Large intestine (tissue), 3 donors: Measurements from ENCODE around the gene PCNX2. TPM values are rescaled to one million over a fixed set of nuclear protein-coding genes. Genes with fewer than 3 reads are reported as not detected.

Experiments used
- DNase-seq, 2 donors: peaks; one replicate each; pipeline versions ENCODE4 v3.0.0 to v3.0.0-alpha.2; 2013
- H3K27ac ChIP-seq: one replicate; pipeline ENCODE4 v1.5.1; 2013; ENCODE audit warnings: low read length
- H3K27me3 ChIP-seq: 2 replicates; pipeline ENCODE4 v1.6.1; 2013; ENCODE audit warnings: low read length; ENCODE audit not compliant: control insufficient read depth, insufficient read depth
- H3K36me3 ChIP-seq: 2 replicates; pipeline ENCODE4 v1.6.1; 2013; ENCODE audit warnings: low read length; ENCODE audit not compliant: control insufficient read depth, insufficient read depth
- H3K4me1 ChIP-seq: one replicate; pipeline ENCODE4 v1.6.1; 2013; ENCODE audit warnings: low read length; ENCODE audit not compliant: control insufficient read depth, insufficient read depth
- H3K4me3 ChIP-seq: one replicate; pipeline ENCODE4 v1.5.1; 2013; ENCODE audit warnings: low read length
- H3K9me3 ChIP-seq: one replicate; pipeline ENCODE4 v1.6.1; 2013; ENCODE audit warnings: mild to moderate bottlenecking, low read depth, low read length, moderate library complexity; ENCODE audit not compliant: control insufficient read depth
- WGBS: methylation state at CpG from one replicate; pipeline ENCODE4 v1.1.5; 2013; ENCODE audit warnings: low lambda C conversion rate; ENCODE audit not compliant: insufficient coverage; 5-methylcytosine and 5-hydroxymethylcytosine counted together
- polyA plus RNA-seq: library from polyadenylated mRNA; unstranded; fragments of 120-200 nt; gene quantifications from one replicate; pipeline ENCODE4 v1.2.1, GENCODE V29; 2013

Gene PCNX2
- polyA plus RNA-seq, 1 donor: 6.9 TPM

GRCh38 chr1:233282582-233282886 is 13.0 kb downstream of the PCNX2 start:
- Histone ChIP-seq H3K27me3 (no peaks in the 10 kb centered on the region), H3K4me1 (no peaks in the 10 kb centered on the region), H3K36me3 (no peaks in the 10 kb centered on the region), H3K27ac (no peak overlapping the region), H3K9me3 (no peaks in the 10 kb centered on the region), H3K4me3 (no peak overlapping the region)
- 100% methylated on average over 2 of the region's 3 CpGs for WGBS
- no peak for DNase-seq

- Histone ChIP-seq H3K4me1 (no peaks in the 10 kb centered on the region), H3K4me3 (no peak overlapping the region), H3K36me3 (no peaks in the 10 kb centered on the region), H3K27me3 (no peaks in the 10 kb centered on the region), H3K27ac (no peak overlapping the region), H3K9me3 (no peaks in the 10 kb centered on the region)
- 90% methylated on average over 2 of the region's 8 CpGs for WGBS
- DNase-seq: no peak
Observed at GRCh38 chr1:233281711-233282581, 13.6 kb downstream of the PCNX2 start.

- no peaks in the 10 kb centered on the region for H3K9me3 ChIP-seq
- no peak overlapping the region for H3K4me3 ChIP-seq
- 100% methylated on average over 1 of the region's 2 CpGs for WGBS
- H3K4me1 ChIP-seq: no peaks in the 10 kb centered on the region
- DNase-seq: no peak
- H3K36me3 ChIP-seq: no peaks in the 10 kb centered on the region
- H3K27ac ChIP-seq: no peak overlapping the region
- no peaks in the 10 kb centered on the region for H3K27me3 ChIP-seq
Observed at GRCh38 chr1:233279971-233280370, 15.6 kb downstream of the PCNX2 start.

GRCh38 chr1:233278631-233279030 is 16.9 kb downstream of the PCNX2 start:
- DNase-seq: no peak
- no CpG with 5 or more reads among the region's 1 CpG for WGBS

GRCh38 chr1:233277637-233278606 is 17.6 kb downstream of the PCNX2 start:
- Histone ChIP-seq H3K36me3 (no peaks in the 10 kb centered on the region), H3K27me3 (no peaks in the 10 kb centered on the region), H3K4me1 (no peaks in the 10 kb centered on the region), H3K27ac (no peak overlapping the region), H3K4me3 (no peak overlapping the region), H3K9me3 (no peaks in the 10 kb centered on the region)
- WGBS: 91% methylated on average over 4 of the region's 7 CpGs
- DNase-seq: no peak

More at GRCh38 chr1:233278631-233279030, 16.9 kb downstream of the PCNX2 start:
- H3K4me1 ChIP-seq: no peaks in the 10 kb centered on the region
- no peak overlapping the region for H3K27ac ChIP-seq
- H3K27me3 ChIP-seq: no peaks in the 10 kb centered on the region
- no peak overlapping the region for H3K4me3 ChIP-seq
- no peaks in the 10 kb centered on the region for H3K9me3 ChIP-seq
- H3K36me3 ChIP-seq: no peaks in the 10 kb centered on the region

- DNase-seq: no peak
- Histone ChIP-seq H3K4me1 (no peaks in the 10 kb centered on the region), H3K4me3 (no peak overlapping the region), H3K36me3 (no peaks in the 10 kb centered on the region), H3K9me3 (no peaks in the 10 kb centered on the region), H3K27ac (no peak overlapping the region), H3K27me3 (no peaks in the 10 kb centered on the region)
- WGBS: no CpG with 5 or more reads among the region's 2 CpGs
Observed at GRCh38 chr1:233269656-233270055, 25.9 kb downstream of the PCNX2 start.

GRCh38 chr1:233268389-233269022 is 27.0 kb downstream of the PCNX2 start:
- Histone ChIP-seq H3K4me3 (no peak overlapping the region), H3K9me3 (no peaks in the 10 kb centered on the region), H3K36me3 (no peaks in the 10 kb centered on the region), H3K27ac (no peak overlapping the region), H3K4me1 (no peaks in the 10 kb centered on the region), H3K27me3 (no peaks in the 10 kb centered on the region)
- WGBS: no CpG with 5 or more reads among the region's 3 CpGs
- no peak for DNase-seq

- no peaks in the 10 kb centered on the region for H3K4me1 ChIP-seq
- H3K27me3 ChIP-seq: no peaks in the 10 kb centered on the region
- H3K36me3 ChIP-seq: peaks cover 10% of the 10 kb centered on the region
- no peak overlapping the region for H3K27ac ChIP-seq
- DNase-seq: no peak
- H3K4me3 ChIP-seq: no peak overlapping the region
- H3K9me3 ChIP-seq: no peaks in the 10 kb centered on the region
- no CpG with 5 or more reads among the region's 5 CpGs for WGBS
Observed at GRCh38 chr1:233261695-233262094, 33.8 kb downstream of the PCNX2 start.

- WGBS: no CpG with 5 or more reads among the region's 3 CpGs
- H3K4me1 ChIP-seq: no peaks in the 10 kb centered on the region
- no peaks in the 10 kb centered on the region for H3K27me3 ChIP-seq
- H3K27ac ChIP-seq: no peak overlapping the region
- no peaks in the 10 kb centered on the region for H3K9me3 ChIP-seq
- no peak overlapping the region for H3K4me3 ChIP-seq
- DNase-seq: peak in 1 of 2 donors; percentile 51
- H3K36me3 ChIP-seq: peaks cover 10% of the 10 kb centered on the region
Observed at GRCh38 chr1:233261206-233261605, 34.3 kb downstream of the PCNX2 start.

GRCh38 chr1:233257786-233258185 is 37.7 kb downstream of the PCNX2 start:
- no CpG with 5 or more reads among the region's 6 CpGs for WGBS
- H3K9me3 ChIP-seq: no peaks in the 10 kb centered on the region
- no peak overlapping the region for H3K4me3 ChIP-seq
- peaks cover 10% of the 10 kb centered on the region for H3K36me3 ChIP-seq
- no peaks in the 10 kb centered on the region for H3K4me1 ChIP-seq
- H3K27ac ChIP-seq: no peak overlapping the region
- DNase-seq: no peak
- H3K27me3 ChIP-seq: no peaks in the 10 kb centered on the region
